ENCODE data around the gene FARP2. TPM values are rescaled to one million over a fixed set of nuclear protein-coding genes. Genes with fewer than 3 reads are reported as not detected.
A peak's percentile ranks its signal among the peaks of the same experiment; 100 is the strongest.
"Not testable (repeated sequence)": the region's sequence is repeated elsewhere in the genome, so short reads cannot be mapped to it uniquely, and the experiment has no call there.

The FARP2 gene
- total and polyA plus RNA-seq, 10 donors, result 9.1 to 72.8 (median 53.4) TPM

DNA sequence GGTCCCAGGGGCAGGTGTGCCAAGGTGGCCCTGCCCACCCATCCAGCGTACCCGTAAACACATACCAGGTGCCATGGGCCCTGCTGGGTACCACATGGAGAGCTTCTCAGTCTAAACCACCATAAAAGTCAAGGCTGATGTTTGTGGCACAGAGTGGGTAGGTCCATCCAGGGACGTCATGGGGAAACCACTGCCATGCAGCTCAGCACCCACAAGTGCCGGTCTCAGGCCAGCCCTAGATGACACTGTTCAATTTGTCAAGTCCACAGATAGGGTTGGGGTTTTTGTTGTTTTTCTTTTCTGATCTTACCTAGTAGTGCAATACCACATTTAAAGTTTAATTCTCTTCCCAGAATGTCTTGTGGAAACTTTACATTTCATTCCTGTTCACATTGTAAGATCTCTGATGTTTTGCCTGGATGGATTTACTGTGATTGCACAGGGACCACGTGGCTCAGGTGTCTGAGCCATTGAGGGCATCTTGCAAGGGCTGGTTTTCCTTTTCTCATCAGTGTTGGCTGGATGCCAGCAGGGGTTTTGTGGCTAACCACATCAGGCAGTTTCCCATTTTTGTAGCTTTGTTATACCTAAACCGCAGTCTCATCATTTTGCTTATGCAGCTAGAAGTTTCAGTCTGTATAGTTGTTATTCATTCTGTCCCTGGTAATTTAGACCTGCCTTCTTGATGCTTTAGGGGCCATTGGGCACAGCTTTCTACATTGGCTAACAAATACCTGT lies 87.6 kb downstream of the FARP2 start:
- peak in 1 of 3 donors; percentile 83 for TF ChIP-seq POLR2AphosphoS5 (IDR thresholded peaks at IDR 0.05)
- TF ChIP-seq POLR2A (IDR thresholded peaks at IDR 0.05), result no peak
- Histone ChIP-seq H3K27me3 (replicated peaks in 1 of 7) (peaks cover 0 to 65% (median 3%) of the 10 kb centered on the region in 7 donors), H3K4me3 (no peak overlapping the region), H3K27ac (no peak overlapping the region), H3K36me3 (peaks cover 3 to 99% (median 48%) of the 10 kb centered on the region in 6 donors), H3K4me1 (peaks cover 4 to 23% (median 15%) of the 10 kb centered on the region in 6 donors), H3K9me3 (no peaks in the 10 kb centered on the region)
- intact Hi-C loops (cut with DNase I; ENCODE audit: low total_unique reads), result no loop called here
- peak; percentile 87 for DNase-seq
- WGBS, 5 donors, result 53 to 61% (median 58%) methylated on average over 6 of the region's 6 CpGs

DNA sequence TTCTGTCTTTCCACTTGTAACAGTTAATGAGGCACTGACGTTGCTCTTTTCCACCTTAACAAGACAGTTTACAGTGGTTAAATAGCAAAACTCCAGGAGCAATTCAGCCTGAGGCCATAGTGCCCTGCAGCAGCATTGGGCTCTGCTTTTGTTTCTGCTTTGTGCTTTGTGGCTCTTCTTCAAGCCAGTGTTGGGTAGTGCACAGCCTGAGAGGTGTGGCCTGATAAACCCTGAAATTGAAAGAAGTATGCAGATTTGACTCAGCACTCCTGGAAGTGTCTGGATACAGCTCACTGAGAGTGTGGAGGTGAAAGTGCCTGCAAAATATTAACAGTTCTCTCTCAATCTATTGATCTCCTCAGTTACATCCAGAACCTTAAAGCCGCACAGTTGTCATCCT lies 89.3 kb downstream of the FARP2 start:
- Histone ChIP-seq H3K27ac (no peak overlapping the region), H3K4me3 (no peak overlapping the region), H3K36me3 (peaks cover 3 to 97% (median 36%) of the 10 kb centered on the region in 6 donors), H3K27me3 (replicated peaks in 1 of 7) (peaks cover 0 to 69% (median 3%) of the 10 kb centered on the region in 7 donors), H3K4me1 (peaks cover 4 to 23% (median 15%) of the 10 kb centered on the region in 6 donors), H3K9me3 (no peaks in the 10 kb centered on the region)
- TF ChIP-seq POLR2A (IDR thresholded peaks at IDR 0.05) (no peak), POLR2AphosphoS5 (IDR thresholded peaks at IDR 0.05) (no peak)
- TF ChIP-seq, protein P1, sequence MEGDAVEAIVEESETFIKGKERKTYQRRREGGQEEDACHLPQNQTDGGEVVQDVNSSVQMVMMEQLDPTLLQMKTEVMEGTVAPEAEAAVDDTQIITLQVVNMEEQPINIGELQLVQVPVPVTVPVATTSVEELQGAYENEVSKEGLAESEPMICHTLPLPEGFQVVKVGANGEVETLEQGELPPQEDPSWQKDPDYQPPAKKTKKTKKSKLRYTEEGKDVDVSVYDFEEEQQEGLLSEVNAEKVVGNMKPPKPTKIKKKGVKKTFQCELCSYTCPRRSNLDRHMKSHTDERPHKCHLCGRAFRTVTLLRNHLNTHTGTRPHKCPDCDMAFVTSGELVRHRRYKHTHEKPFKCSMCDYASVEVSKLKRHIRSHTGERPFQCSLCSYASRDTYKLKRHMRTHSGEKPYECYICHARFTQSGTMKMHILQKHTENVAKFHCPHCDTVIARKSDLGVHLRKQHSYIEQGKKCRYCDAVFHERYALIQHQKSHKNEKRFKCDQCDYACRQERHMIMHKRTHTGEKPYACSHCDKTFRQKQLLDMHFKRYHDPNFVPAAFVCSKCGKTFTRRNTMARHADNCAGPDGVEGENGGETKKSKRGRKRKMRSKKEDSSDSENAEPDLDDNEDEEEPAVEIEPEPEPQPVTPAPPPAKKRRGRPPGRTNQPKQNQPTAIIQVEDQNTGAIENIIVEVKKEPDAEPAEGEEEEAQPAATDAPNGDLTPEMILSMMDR (IDR thresholded peaks at IDR 0.05 in 8 of 11, conservative IDR thresholded peaks at IDR 0.05 in 3 of 11), result no peak
- 78 to 92% (median 89%) methylated on average over 2 of the region's 2 CpGs for WGBS, 5 donors
- intact Hi-C loops (cut with DNase I; ENCODE audit: low total_unique reads), result no loop called here
- DNase-seq, result no peak

DNA sequence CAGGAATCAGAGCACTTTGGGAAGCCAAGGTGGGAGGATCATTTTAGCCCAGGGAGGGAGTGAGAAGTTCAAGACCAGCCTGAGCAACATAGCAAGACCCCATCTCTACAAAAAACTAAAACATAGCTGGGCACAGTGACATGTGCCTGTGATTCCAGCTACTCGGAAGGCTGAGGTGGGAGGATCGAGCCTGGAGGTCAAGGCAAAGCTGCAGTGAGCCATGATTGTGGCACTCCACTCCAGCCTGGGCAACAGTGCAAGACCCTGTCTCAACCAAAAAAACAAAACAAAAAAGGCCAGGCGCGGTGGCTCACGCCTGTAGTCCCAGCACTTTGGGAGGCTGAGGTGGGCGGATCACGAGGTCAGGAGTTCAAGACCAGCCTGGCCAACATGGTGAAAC lies 94.0 kb downstream of the FARP2 start:
- 88 to 98% (median 91%) methylated on average over 5 to 7 of the region's 7 CpGs for WGBS, 5 donors
- Histone ChIP-seq H3K36me3 (peaks cover 0 to 50% (median 16%) of the 10 kb centered on the region in 6 donors), H3K27me3 (replicated peaks in 1 of 7) (peaks cover 0 to 54% (median 3%) of the 10 kb centered on the region in 7 donors)
- intact Hi-C loops (cut with DNase I; ENCODE audit: low total_unique reads); H3K4me1 ChIP-seq; H3K27ac ChIP-seq; H3K4me3 ChIP-seq; H3K9me3 ChIP-seq; DNase-seq: not testable (repeated sequence)

DNA sequence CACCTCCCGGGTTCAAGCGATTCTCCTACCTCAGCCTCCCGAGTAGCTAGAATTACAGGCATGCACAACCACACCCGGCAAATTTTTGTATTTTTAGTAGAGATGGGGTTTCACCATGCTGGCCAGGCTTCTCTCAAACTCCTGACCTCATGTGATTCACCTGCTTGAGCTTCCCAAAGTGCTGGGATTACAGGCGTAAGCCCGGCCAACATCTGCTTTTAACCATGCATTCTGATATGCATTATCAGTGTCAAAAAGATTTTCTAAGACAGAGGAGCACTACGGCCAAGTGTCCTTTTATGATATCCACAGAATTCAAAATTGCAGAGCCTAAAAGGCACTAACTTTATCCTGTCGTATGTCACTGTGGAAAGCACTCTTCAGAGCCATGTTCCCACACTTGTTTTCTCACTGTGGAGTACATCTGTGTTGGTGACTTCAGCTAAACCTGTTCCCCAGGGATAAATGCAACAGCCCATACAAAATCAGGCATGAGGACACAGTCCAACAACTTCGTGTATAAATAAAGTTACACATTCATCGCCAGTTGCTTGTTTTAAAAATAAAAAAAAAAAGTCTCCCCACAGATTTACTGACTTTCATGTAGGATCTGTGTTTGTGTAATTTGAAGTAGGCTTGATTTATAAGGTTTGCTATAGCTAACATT lies 95.9 kb downstream of the FARP2 start:
- Histone ChIP-seq H3K27me3 (replicated peaks in 1 of 7) (peaks cover 0 to 45% (median 0%) of the 10 kb centered on the region in 7 donors), H3K36me3 (peaks cover 0 to 33% (median 5%) of the 10 kb centered on the region in 6 donors), H3K27ac (no peak overlapping the region), H3K4me1 (no peaks in the 10 kb centered on the region), H3K9me3 (no peaks in the 10 kb centered on the region), H3K4me3 (no peak overlapping the region)
- 89 to 92% (median 90%) methylated on average over 10 of the region's 10 CpGs for WGBS, 5 donors
- no peak for DNase-seq
- TF ChIP-seq POLR2A (IDR thresholded peaks at IDR 0.05), result no peak
- intact Hi-C loops (cut with DNase I; ENCODE audit: low total_unique reads), result no loop called here

DNA sequence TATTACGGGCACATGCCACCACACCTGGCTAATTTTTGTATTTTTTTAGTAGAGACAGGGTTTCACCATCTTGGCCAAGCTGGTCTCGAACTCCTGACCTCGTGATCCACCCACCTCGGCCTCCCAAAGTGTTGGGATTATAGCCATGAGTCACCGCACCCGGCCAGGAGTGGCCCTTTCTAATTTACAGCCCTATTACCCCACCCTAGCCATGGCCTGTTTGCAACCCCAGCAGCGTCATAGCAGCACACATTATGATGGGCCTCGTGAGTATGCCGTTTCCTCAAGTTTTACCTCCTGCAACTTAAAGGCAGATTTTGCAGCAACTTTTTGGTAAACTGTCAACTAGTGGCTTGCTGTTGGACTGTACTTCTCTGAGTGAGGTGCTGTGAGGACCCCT lies 97.8 kb downstream of the FARP2 start:
- H3K9me3 ChIP-seq; H3K4me1 ChIP-seq; intact Hi-C loops (cut with DNase I; ENCODE audit: low total_unique reads); H3K27ac ChIP-seq; H3K4me3 ChIP-seq: not testable (repeated sequence)
- peak; percentile 12 for DNase-seq
- WGBS, 5 donors, result 88 to 94% (median 92%) methylated on average over 9 of the region's 9 CpGs
- peaks cover 0 to 13% (median 0%) of the 10 kb centered on the region in 6 donors for H3K36me3 ChIP-seq
- peaks cover 0 to 26% (median 0%) of the 10 kb centered on the region in 7 donors for H3K27me3 ChIP-seq (replicated peaks in 1 of 7)

DNA sequence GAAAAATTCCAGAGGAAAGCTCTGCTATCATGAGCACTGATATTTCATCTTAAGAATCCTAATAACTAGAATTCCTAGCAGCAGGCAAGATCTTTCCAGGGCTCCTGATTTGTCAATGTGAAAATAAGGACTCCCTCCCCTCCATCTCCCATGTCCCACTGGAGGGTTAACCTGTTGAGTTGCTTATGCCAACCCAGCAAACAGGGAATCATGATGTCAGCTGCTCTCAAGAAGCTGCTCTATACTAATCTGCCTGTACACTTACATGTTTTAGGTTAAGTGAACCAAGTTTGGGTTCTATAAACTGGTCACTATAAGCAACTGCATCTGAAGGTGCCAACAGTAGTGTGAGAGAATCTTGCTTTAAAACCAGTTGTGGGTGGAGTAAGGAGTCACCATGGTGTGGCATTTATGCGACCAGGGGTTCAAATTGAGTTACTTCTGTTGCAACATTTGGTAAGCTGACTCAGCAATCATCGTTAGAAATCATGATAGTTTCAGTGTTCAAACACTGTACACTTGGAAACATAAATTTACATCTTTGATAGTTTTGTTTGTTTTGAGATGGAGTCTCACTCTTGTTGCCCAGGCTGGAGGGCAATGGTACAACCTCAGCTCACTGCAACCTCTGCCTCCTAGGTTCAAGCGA lies 98.9 kb downstream of the FARP2 start:
- WGBS, 5 donors, result 49 to 81% (median 62%) methylated on average over 3 of the region's 3 CpGs
- intact Hi-C loops (cut with DNase I; ENCODE audit: low total_unique reads), result no loop called here

More for the DNA sequence above, 98.9 kb downstream of the FARP2 start:
- DNase-seq, result no peak
- Histone ChIP-seq H3K27me3 (replicated peaks in 1 of 7) (peaks cover 0 to 18% (median 0%) of the 10 kb centered on the region in 7 donors), H3K36me3 (peaks cover 0 to 12% (median 0%) of the 10 kb centered on the region in 6 donors), H3K27ac (no peak overlapping the region), H3K4me1 (no peaks in the 10 kb centered on the region), H3K4me3 (no peak overlapping the region), H3K9me3 (no peaks in the 10 kb centered on the region)
- TF ChIP-seq, protein P1 (IDR thresholded peaks at IDR 0.05 in 8 of 11, conservative IDR thresholded peaks at IDR 0.05 in 3 of 11), result no peak
- TF ChIP-seq POLR2AphosphoS5 (IDR thresholded peaks at IDR 0.05), result no peak
- no peak for TF ChIP-seq POLR2A (IDR thresholded peaks at IDR 0.05)

Measured in spleen (tissue), 11 donors.